GM18519 (cell line): ENCODE data around the gene TPPP.

ENCODE experiments used
- ATAC-seq: cut with Tn5 transposase; IDR thresholded peaks from one replicate; pipeline ENCODE4 v1.9.1; 2021; ENCODE audit warnings: mild to moderate bottlenecking, moderate library complexity; ENCODE audit not compliant: unreplicated experiment, low FRiP score

Gene TPPP

GRCh38 chr5:652023-652515, 41.1 kb downstream of the TPPP start:
- ATAC-seq, result no peak

GRCh38 chr5:651296-652022, 41.7 kb downstream of the TPPP start:
- no peak for ATAC-seq

GRCh38 chr5:647727-648126, 45.4 kb downstream of the TPPP start:
- ATAC-seq, result no peak

DNA sequence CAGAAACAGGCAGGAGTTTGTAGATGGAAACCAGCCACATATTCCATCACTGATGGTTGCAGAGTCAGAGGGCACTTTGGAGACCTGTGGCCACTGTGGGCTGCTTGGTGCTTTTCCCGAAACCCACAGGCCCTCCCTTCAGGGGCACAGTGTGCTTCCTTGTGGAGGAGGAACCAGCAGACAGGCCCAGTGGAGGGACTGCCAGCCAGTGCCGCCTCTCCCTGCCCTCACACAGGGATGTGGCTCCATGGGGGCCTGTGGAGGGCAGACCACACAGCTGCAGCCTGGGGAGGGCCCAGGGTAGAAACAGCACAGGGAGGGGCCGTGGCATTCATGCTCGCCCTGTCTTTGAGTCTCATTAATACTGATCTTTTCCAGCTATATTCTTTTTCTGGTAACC, 45.8 kb downstream of the TPPP start:
- ATAC-seq, result no peak

DNA sequence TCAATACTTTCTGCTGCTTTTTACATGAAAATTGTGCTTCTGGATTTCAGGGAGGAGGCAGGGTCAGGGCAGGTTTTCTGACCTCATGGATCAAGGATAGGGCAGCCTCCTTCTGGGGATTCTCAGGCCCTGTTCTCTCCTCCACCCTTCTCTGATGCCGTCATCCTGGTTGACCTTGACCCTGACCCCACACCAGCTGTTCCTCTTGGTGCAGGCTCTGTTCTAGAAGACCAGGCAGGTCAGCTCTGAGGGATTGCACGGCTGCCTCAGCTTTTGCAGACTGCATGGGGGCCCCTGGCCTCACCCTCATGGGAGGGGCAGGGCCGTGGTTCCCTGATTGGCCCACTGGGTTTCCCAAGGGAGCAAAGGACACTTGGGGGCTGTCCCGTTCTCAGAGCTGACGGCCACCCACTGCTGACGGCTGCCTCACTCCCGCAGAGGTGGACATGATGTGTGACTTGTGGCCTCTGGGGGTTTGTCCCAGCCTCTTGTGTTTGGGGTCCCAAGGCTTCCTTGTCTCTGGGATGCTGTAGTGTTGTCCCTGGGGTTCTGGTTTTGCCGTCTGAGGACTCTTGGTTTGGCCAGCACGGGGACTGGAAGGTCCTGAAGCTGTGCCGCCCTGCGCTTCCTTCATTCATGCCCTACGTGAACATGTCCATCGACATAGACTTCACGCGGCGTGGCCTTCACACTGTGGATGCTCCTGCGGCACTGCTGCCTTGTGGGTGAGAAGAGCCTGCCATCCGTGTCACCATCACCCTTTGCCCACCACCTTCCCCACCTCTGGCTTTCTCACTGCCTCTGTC, 46.6 kb downstream of the TPPP start:
- ATAC-seq, result no peak

GRCh38 chr5:645421-645820, 47.7 kb downstream of the TPPP start:
- no peak for ATAC-seq

DNA sequence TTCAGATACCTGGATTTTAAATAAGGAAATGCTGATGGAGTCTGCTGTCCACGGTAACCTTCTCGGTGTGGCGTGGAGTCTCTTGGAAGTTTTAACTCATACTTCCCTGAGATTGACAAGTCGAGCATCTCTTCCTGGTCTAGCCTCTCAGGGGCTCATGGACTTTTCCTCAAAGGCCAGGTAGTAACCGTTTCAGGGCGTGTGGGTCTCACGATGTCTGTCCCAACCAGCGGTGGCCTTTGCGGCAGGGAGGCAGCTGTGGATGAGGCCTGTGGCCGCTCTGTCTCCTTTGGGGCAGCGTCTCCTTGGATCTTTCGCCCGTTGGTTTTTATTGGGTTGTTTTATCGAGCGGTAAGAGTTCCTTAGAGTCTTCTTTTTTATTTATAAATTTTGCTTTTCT, 48.2 kb downstream of the TPPP start:
- no peak for ATAC-seq

- ATAC-seq, result no peak
Measured at GRCh38 chr5:644509-644908, 48.6 kb downstream of the TPPP start.

DNA sequence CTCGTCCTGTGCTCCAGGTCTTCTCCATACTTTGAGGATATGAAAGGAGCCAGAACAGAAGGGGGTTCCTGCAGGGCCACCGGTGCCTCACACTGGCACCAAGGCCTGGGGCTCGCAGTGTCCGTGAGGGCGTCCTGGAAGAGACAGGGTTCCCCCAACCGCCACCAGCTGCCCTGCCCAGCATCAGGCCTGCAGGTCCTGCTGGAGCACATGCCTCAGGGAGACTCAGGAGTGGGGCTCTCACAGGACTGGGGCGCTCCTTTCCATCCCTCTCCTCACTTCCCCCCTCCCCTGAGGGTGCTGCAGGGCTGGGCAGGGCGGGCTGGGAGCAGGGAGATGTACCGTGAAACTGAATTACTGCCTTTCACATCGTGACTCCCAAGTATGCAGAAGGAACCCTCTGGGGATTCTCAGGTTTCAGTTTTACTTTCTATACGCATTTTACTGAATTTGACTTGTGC, 49.3 kb downstream of the TPPP start:
- no peak for ATAC-seq

DNA sequence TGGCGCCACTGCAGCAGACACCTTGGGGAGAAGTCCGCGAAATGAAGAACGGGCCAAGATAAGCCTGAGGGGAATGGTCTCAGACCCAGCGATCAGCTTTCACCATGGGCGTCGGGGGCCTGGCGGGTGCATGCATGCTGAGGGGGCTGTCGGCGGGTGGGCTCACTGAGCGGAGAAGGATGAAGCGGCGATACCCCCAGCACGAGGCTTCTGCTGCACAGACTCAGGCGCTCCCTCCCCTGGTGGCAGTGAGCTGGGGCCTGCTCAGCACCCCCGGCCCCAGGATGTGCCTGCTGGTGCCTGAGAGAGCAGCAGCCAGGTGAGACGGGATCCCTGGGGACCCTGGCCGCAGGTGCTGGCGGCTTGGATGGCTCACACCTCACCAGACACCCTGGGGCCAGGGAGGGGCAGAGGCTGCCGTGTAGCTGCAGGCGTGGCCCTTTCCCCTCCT, 49.8 kb downstream of the TPPP start:
- no peak for ATAC-seq

- ATAC-seq, result no peak
Measured at GRCh38 chr5:642481-642880, 50.7 kb downstream of the TPPP start.

DNA sequence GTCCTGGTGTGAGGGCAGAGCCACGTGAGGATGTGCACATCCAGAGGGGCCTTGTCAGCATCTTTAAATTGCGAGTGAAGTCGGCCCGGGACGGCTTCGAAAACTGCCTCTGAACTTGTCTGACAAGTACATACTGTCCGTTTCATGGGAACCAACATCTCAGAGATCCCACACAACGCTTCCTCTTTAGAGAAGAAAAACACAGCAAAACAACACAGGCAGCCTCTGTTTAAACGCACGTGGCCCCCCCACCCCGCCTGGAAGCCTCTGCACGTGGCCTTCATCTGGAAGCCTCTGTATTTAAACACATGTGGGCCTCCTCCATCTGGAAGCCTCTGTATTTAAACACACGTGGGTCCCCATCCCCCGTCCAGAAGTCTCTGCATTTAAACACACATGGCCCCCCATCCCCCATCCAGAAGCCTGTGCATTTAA, 51.8 kb downstream of the TPPP start:
- no peak for ATAC-seq

GRCh38 chr5:640461-641330, 52.5 kb downstream of the TPPP start:
- no peak for ATAC-seq

DNA sequence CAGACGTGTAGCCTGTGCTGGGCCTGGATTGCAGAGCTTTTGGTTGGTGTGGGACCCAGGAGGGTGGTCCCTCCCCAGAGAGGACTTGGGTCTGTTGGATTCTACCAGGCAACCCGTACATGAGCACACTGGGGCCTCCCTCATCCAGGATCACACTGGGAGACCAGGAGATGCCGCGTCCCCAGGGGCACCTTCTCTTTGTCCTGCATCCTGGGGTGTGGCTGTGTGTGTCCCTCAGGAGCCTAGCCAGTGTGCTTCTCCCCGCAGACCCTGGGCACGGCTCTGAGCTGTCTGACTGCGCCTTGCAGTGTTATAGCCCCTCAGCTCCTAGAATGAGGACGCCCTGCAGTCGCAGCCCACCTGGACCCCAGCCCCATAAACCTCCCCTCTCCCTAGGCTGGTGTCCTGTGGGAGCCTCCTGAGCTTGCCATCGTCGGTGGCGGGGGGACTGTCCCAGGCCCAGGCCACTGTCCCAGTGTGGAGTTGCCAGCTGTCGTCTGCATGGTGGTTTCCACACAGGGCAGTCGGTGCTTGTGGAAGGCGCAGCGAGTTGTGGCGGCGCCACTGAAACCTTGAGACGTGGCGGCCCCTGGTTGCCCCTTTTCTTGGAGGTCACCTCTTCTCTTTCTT, 53.5 kb downstream of the TPPP start:
- no peak for ATAC-seq

DNA sequence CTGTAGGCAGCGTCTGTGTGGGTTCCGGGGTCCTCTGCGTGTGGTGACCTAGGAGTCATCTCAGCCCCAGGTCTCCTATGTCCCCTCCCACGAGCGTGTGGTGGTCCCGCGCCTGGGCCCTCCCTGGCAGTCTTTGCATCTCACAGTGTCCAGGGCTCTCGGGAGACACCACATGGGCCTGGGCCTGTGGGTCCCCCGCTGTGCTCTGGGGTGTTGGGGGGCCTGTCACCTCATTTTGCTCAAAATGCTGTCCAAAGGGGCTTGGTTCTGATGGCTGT, 54.0 kb downstream of the TPPP start:
- no peak for ATAC-seq

DNA sequence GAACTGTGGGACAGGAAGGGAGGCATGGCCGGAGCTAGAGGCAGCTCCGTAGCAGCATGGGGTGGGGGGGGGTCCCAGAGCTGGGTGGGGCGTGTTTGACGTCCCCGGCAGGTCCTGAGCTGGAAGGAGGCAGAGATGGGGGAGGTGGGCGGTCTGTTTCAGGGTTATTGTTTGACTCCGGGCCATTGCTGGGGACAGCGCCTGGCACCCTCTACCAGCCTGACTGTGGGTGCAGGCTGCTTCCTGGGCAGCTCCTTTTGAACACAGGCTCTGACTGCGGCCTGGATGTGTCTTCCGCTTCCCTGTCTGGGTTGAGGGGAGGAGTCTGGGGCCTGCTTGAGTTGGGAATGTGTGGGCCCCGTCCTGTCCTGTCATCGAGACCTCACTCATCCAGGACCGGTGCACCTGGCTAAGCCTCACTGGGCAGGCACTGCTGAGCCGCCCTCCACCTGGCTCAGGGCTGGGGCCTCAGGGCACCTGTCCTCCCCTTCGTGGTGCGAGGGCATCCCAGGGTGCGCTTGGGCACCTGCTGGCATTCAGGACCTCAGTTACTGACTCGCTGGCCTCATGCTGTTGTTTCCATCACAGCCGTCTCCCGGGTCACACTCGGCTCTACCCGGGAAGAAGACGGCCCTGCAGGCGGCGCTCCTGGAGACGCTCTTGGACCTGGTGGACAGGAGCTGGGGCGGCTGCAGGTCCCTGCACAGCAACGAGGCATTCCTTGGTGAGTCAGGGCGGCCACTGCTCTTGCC, 54.5 kb downstream of the TPPP start:
- no peak for ATAC-seq

DNA sequence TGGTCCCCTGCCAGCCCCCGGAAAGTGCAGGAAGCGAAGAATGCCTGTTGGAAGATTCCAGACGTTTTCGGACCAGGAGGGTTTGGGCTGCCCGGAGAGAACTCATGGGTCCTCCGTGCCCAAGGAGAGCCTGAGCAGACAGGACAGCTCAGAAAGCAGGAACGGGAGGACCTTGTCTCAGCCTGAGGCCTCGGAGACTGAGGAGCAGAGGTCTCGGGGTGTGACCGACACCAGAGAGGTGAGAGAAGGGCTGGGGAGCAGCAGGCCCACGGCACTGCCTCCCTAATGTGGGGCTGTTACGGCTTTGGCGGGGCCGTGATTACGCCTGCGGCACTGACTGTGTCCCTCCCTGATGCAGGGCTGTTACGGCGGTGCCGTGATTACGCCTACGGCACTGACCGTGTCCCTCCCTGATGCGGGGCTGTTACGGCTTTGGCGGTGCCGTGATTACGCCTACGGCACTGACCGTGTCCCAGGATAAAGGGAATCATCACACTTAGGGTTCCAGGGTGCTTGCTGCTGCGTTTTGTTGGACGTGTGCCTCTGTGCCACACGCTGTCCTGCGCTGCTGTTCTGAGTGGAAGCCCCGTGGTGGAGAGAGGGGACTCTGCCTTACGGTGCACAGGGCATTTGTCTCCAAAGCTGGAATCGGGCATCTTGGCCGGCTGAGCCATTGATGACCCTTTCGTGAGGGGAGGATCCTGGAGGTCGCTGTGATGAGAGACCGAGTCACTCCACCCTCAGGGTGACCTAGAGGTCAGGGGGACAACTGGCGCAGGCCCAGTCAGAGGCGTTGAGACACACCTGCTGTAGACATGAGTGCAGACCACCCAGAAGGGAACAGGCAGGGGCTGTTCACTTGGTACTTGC, 55.3 kb downstream of the TPPP start:
- no peak for ATAC-seq

DNA sequence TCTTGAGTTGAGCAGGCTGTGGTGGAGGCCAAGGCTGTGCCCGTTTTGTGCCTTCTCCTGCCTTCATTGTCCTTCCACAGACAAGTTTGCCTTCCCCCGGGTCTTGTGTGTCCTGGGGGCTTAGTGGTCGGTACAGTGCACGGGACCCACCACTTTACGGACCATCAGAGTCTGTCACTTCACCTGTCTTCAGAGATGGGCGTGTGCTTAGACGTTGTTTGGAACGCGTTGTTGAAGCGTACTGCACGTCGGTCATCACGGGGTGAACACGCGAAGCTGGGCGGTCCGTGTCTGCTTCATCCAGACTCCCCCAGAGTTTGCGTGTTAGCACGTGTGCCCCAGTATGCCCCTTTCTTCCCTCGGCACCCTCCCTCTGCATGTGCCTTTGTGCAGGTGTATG, 56.2 kb downstream of the TPPP start:
- ATAC-seq, result no peak
